Activated B cell treated with CpG ODN at 0.5 μM for 24 hours (primary cell): ENCODE measurements around the gene GPR22. TPM values are rescaled to one million over a fixed set of nuclear protein-coding genes. Genes with fewer than 3 reads are reported as not detected.

ENCODE experiments used
- ATAC-seq: fragments of 200-7000 bp; cut with Tn5 transposase; one replicate; pipeline ENCODE4 v1.10.0; 2021; ENCODE audit warnings: low read depth, mild to moderate bottlenecking, moderate library complexity
- CTCF ChIA-PET: fragments of 350-600 bp; sonication (Branson Sonifier 250); formaldehyde crosslinking; loops from one replicate; lab custom pipeline; 2021; ENCODE audit warnings: antibody characterized with exemption; lab: Charles Lee
- POLR2A ChIA-PET: fragments of 350-600 bp; sonication (Branson Sonifier 250); formaldehyde crosslinking; loops from one replicate; lab custom pipeline; 2021; ENCODE audit warnings: antibody characterized with exemption; lab: Charles Lee
- DNase-seq: peaks from one replicate; pipeline ENCODE4 v3.0.0; 2022
- H3K27ac Mint-ChIP-seq: one replicate; pipeline ENCODE4 v1.8.0; 2020; ENCODE audit warnings: mixed read lengths
- H3K27me3 Mint-ChIP-seq: one replicate; pipeline ENCODE4 v1.8.0; 2021; ENCODE audit warnings: mixed read lengths
- H3K36me3 Mint-ChIP-seq: one replicate; pipeline ENCODE4 v1.8.0; 2021; ENCODE audit warnings: low read depth, mixed read lengths
- H3K4me1 Mint-ChIP-seq: one replicate; pipeline ENCODE4 v1.8.0; 2021; ENCODE audit warnings: mixed read lengths
- H3K4me3 Mint-ChIP-seq: one replicate; pipeline ENCODE4 v1.8.0; 2020; ENCODE audit warnings: mild to moderate bottlenecking, mixed read lengths
- H3K9me3 Mint-ChIP-seq: one replicate; pipeline ENCODE4 v1.8.0; 2020; ENCODE audit warnings: mixed read lengths
- CTCF ChIP-seq: fragments of 200-600 bp; IDR thresholded peaks from one replicate; pipeline ENCODE4 v1.8.0; 2022; ENCODE audit warnings: antibody characterized with exemption, mild to moderate bottlenecking
- intact Hi-C: fragments of 100-400 bp; cut with micrococcal nuclease; formaldehyde crosslinking; loops from one replicate; pipeline ENCODE4 v1.15.1; 2024
- total RNA-seq: library from RNA; stranded (reverse); gene quantifications from 2 replicates; pipeline ENCODE4 v1.2.3, GENCODE V29; 2022

Gene GPR22, protein sequence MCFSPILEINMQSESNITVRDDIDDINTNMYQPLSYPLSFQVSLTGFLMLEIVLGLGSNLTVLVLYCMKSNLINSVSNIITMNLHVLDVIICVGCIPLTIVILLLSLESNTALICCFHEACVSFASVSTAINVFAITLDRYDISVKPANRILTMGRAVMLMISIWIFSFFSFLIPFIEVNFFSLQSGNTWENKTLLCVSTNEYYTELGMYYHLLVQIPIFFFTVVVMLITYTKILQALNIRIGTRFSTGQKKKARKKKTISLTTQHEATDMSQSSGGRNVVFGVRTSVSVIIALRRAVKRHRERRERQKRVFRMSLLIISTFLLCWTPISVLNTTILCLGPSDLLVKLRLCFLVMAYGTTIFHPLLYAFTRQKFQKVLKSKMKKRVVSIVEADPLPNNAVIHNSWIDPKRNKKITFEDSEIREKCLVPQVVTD
- not detected in 2 replicates for total RNA-seq

DNA sequence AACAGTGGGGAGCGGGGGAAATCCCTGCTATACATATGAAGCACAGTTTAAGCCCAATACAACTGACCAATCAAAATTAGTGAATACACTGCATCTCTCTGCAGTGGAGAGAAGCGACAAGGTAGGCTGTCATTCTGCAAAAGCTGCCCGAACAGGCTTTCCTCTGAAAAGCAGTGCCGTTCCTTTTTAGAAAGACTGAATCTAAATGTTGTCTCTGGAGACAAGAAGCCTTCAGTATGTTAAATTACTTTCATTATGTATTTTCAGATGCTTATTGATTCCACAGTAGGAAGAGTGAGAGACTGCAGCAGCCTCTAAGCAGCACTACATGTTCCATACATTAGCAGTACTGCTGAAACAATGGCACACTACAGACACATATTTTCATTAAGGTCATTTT is at the start of gene GPR22:
TSS of gene GPR22 (plus strand) at position 129 of the 400 bp plus-strand sequence. CDS start 4,004 bp downstream, outside the sequence.
- Mint-ChIP-seq H3K9me3 (no peaks in the 10 kb centered on the region), H3K4me1 (peaks cover 6% of the 10 kb centered on the region), H3K27me3 (no peaks in the 10 kb centered on the region), H3K27ac (no peak within 1 kb of the TSS), H3K4me3 (no peak within 1 kb of the TSS), H3K36me3 (no peaks in the 10 kb centered on the region)
- ATAC-seq = no peak
- CTCF ChIA-PET = no interaction called here
- POLR2A ChIA-PET = no interaction called here
- DNase-seq = no peak
- intact Hi-C loops = no loop called here
- TF ChIP-seq CTCF = no peak

GRCh38 chr7:107427462-107427861 is 42.4 kb upstream of the GPR22 start:
- H3K36me3 Mint-ChIP-seq = peaks cover 35% of the 10 kb centered on the region
- ATAC-seq = no peak

GRCh38 chr7:107428642-107429041 is 41.2 kb upstream of the GPR22 start:
- intact Hi-C loops = no loop called here
- CTCF ChIA-PET = no interaction called here
- H3K27me3 Mint-ChIP-seq = no peaks in the 10 kb centered on the region
- no peak for ATAC-seq
- DNase-seq = no peak
- no peak for TF ChIP-seq CTCF
- peaks cover 15% of the 10 kb centered on the region for H3K4me1 Mint-ChIP-seq
- H3K9me3 Mint-ChIP-seq = peaks cover 7% of the 10 kb centered on the region
- H3K4me3 Mint-ChIP-seq = no peak overlapping the region
- no peak overlapping the region for H3K27ac Mint-ChIP-seq
- POLR2A ChIA-PET = no interaction called here
- H3K36me3 Mint-ChIP-seq = peaks cover 36% of the 10 kb centered on the region

More at GRCh38 chr7:107427462-107427861, 42.4 kb upstream of the GPR22 start:
- DNase-seq = no peak
- Mint-ChIP-seq H3K9me3 (peaks cover 7% of the 10 kb centered on the region), H3K4me3 (no peak overlapping the region), H3K27me3 (no peaks in the 10 kb centered on the region), H3K4me1 (peaks cover 15% of the 10 kb centered on the region), H3K27ac (no peak overlapping the region)
- intact Hi-C loops = no loop called here
- ChIA-PET CTCF (no interaction called here), POLR2A (no interaction called here)
- no peak for TF ChIP-seq CTCF

DNA sequence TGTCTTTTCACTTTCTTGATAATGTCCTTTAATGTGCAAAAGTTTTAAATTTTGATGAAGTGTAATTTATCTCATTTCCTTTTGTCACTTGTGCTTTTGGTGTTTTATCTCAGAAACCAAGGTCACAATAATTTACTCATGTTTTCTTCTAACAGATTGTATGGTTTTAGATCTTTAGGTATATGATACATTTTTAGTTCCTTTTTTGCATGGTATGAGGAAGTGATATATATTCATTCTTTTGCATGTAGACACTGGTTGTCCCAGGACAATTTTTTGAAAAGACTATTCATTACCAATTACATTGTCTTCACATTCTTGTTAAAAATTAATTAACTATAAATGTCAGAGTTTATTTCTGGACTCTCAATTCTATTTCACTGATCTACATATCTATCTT is 39.8 kb upstream of the GPR22 start:
- Mint-ChIP-seq H3K4me3 (no peak overlapping the region), H3K27me3 (no peaks in the 10 kb centered on the region), H3K36me3 (peaks cover 41% of the 10 kb centered on the region), H3K27ac (no peak overlapping the region), H3K4me1 (peaks cover 15% of the 10 kb centered on the region), H3K9me3 (peaks cover 7% of the 10 kb centered on the region)
- DNase-seq (no peak), ATAC-seq (no peak)
- ChIA-PET POLR2A (no interaction called here), CTCF (no interaction called here)
- TF ChIP-seq CTCF = no peak
- intact Hi-C loops = no loop called here

DNA sequence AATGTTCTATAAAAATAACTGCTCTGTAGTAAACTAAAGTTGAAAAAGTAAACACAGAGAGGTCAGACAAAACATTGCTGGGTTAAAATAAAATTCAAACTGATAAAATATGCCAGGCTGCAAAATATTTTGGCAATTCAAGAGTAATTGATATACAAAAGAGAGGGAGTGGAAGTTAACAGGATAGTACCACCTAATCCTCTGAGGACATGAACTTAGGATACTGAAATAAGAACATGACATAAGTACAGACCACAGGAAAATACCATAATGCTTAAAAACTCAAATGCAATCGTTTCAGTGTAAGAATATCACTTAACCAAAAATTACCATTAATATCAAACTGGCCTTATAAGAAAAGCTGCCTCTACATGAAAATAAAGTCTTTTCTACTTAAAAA is 37.6 kb upstream of the GPR22 start:
- CTCF ChIA-PET = no interaction called here
- ATAC-seq = no peak
- Mint-ChIP-seq H3K4me1 (peaks cover 15% of the 10 kb centered on the region), H3K9me3 (peaks cover 9% of the 10 kb centered on the region), H3K27ac (no peak overlapping the region), H3K27me3 (no peaks in the 10 kb centered on the region), H3K36me3 (peaks cover 40% of the 10 kb centered on the region), H3K4me3 (no peak overlapping the region)
- POLR2A ChIA-PET = no interaction called here
- DNase-seq = no peak
- intact Hi-C loops = no loop called here
- no peak for TF ChIP-seq CTCF
